Activated CD8-positive, alpha-beta memory T cell treated with anti-CD3 and anti-CD28 coated beads for 4 hours (primary cell): ENCODE data around the gene CPNE5.

Experiments
- DNase-seq, 2 donors: peaks; one replicate each; pipeline ENCODE4 v3.0.0-alpha.2; 2020; ENCODE audit warnings: low read depth in 2 of 2

CPNE5 gene

DNA sequence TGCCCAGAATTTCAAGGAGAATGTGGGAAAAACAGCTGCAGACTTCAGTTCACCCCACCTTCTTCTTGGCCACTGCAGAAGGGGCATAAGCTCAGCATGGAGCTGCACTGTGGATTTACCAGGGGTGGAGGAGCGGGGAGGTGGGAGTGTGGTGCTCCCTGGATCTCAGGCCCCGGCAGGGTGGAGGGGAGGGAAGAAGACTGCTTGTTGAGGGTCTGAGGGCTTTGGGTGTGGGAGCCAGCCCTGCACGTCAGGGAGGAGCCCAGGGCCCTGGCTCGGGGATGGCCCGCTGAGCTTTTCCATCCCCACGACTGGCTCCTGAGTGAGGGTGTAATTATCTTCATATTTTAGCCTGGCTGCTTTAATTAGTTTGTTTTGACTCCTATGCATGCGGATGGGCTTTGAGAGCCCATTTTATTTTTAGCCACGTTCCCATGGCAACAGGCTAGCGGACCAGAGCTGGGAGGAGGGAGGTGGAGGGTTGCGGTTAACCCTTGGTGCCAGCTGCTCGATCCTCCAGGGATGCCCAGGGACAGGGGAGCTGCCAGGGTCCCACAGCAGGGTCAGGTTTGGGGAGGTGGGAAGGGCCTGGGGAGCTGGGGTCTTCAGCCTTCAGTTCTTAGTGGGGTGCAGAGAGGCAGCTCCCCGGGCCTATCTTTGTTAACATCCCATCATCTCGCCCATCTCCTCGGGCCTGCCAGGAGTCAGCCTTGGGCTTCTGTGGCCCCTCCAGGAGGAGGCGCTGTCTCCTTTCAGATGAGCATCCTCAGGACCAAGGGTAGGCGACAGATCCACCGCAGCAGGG, 73.4 kb downstream of the CPNE5 start:
- DNase-seq = peak; percentile 37 to 59

- no peak for DNase-seq
Observed at GRCh38 chr6:36765190-36765589, 74.1 kb downstream of the CPNE5 start.

DNA sequence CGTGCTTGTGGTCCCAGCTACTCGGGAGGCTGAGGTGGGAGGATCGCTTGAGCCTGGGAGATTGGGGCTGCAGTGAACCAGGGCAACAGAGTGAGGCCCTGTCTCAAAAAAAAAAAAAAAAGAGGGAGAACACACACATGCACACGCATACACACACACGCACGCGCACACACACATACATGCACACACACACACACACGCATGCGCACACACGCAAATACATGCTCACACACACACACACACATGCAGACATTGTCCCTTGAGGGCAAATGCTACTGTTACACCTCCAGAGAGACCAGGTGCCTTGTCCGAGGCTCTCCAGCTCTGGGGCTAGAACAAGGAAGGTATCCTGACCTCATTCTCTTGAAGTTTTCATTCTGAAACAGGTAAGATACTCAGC, 77.1 kb downstream of the CPNE5 start:
- no peak for DNase-seq

DNA sequence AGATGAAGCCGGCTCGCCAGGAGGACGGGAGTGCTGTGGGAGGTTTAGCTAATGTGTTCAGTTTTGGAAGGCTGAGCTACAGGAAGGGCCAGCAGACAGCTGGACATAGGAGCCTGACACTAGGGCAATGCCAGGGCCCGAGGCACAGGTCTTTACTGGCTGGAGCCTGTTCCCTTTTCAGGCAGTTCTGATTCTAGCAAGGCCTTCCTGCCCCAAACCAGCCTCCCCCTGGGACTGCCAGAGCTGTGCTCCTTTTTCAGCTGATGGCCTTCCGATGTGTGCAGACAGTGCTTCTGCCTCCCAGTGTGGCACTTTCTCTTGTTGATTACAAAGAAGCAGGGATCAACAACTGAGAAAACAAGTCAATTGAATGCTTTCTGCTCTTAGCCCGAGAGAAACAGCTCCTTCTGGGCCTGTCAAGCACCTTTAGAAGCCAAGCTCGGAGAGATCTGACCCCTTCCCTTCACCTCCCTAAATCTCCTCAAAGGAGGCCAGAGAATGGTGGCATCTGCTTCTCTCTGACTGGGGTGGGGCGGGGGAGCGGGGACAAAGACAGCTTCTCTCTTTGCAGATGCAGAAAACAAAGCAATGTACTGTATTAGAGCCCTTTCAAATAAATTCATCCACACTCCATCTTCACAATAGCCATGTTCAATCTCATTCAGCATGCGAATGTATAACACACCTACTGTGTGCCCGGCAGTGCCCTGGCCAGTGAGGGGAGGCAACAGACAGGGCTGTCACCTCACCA, 78.4 kb downstream of the CPNE5 start:
- no peak for DNase-seq

DNA sequence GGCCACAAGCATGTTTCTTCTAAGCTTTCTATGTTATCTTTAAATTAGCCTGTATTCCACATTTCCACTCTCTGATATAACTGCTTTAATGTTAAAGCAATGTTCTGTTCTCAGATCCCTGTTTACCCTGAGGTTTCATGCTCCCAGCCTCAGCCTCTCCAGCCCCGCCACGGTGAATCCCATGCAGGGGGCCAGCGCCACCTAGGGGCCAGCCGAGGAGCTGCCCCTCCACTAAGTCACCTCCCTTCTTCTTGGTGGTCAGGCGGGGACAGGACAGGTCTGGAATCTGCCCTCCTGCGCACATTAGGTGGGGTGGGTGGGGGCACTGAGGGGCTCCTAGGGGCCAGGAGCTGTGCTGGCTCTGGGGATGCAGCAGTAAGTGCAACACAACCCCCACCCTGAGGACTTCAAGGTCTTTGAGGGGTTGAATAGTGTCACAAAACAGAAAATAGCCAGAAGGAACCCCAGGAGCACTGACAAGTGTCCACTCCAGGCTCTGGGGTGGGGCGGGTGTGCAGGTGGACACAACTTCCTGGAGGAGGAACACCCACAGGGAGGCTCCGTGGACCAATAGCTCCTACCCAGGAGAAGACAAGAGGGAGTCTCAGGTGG, 80.0 kb downstream of the CPNE5 start:
- DNase-seq = peak; percentile 50 to 59

DNA sequence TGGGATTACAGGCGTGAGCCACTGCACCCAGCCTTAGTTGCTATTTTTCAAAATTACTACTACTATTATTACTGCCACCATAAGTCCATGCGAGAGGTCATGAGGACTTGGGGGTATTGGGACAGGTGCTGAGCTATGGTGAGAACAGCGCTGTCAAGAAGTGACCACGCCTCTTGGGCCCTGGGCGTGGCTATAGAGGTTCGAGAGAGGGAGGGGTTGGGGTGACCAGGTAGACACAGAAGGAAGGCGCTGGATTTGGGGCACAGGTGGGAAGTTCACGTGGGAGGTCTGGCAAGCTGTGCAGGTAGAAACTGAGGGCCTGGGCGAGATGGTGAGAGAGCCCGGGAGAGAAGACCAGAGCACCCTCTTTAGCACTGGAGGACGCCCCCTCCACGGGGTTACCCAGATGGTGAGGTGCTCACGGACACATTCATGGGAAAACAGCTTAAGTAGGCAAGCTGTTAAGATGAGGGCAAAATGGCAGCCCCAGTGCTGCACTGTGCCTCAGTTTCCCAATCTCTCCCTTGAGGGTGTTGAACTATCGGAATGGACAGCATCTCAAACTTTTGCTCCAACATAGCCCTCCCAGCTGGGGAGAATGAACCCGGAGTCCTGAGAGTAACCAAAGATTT, 80.6 kb downstream of the CPNE5 start:
- no peak for DNase-seq

DNA sequence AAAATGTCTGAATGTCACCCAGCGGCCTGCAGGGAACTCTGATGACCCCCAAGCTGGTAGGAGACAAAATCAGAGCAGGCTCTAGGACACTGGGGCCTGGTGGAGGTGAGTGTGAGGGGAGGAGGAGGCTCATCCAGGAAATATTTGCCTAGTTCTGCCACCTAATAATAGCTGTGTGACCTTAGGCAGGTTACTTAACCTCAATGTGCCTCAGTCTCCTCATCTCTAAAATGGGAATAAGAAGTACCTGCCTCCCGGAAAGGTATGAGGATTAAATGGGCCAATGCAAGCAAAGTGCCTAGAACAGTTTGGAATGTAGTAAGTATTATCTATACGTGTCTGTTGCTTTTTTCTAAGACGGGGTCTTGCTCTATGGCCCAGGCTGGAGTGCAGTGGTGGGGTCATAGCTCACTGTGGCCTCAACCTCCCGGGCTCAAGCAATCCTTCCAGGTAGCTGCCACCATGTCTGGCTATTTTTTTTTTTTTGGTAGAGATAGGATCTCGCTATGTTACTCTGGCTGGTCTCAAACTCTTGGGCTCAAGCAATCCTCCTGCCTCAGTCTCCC, 81.2 kb downstream of the CPNE5 start:
- DNase-seq = no peak

GRCh38 chr6:36757206-36757605, 82.0 kb downstream of the CPNE5 start:
- DNase-seq = no peak

GRCh38 chr6:36756786-36757185, 82.5 kb downstream of the CPNE5 start:
- no peak for DNase-seq

GRCh38 chr6:36755435-36756348, 83.6 kb downstream of the CPNE5 start:
- peak; percentile 35 to 54 for DNase-seq

DNA sequence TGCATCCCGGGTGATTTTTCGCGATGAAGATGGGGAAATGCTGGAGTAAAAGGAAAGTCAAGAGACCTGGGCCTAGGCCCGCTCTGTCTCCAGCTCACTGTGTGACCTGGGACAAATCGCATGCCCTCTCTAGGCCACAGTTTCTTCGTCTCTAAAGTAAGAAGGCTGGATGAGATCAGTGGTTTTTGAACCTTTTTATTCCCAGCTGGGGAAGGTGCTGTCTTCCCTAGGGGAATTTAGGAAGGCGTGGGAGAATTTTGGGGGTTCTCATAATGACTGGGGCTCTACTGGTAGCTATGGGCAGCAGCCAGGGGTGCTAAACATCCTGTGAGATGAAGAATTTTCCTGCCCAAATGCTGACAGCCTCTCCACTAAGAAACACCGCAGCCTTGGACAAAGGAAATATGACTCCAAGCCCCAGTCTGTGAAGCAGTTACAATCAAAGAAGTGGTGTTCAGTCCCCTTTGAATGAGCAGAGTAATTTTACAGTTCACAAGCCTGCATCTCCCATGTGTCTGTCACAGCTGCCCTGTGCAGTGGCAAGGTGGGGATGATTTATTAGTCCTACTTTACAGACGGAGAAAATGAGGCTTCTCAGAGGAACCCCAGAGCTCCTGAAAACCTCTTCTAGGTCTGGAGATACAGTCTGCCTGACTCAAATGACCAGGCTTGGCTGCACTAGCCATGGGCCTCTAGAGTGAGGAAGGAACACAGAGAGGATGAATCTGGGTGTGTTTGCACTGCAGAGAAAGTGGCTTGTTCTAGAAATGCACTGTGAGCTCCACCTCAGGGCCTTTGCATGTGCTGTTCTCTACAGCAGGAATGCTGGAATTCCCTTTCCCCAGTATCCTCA, 84.4 kb downstream of the CPNE5 start:
- no peak for DNase-seq

DNA sequence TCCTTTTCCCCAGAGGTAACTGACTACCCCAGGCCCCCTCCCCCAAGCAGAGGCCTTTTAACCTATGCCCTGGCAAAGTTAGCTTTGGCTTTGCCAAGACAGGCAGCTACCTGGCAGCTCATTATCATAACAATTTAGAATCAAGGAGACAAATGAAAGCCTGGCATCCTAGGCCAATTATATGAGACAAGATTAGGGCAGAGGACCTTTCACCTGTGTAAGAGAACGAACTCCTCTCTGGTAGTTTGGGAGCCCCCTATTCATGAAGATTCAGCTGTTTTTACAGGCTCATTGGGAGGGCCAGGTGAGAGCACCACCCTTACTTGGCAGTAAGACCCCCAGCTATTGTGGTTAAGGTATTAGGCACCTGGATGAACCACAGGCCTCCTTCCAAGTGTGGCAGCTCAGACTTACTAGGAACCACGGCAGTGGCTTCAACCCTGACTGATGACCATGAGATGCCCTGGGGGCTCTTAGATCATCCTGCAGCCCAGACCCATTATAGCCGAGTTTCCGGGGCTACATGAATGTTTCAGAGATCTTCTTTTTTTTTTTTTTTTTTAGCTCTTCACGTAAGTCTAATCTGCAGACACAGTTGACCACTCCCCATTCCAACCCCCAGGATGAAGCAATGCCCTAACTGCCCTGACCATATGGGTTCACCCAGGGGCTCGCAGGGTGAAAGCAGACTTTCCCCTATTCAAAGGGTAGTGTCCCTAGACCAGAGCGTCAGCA, 85.4 kb downstream of the CPNE5 start:
- no peak for DNase-seq

DNA sequence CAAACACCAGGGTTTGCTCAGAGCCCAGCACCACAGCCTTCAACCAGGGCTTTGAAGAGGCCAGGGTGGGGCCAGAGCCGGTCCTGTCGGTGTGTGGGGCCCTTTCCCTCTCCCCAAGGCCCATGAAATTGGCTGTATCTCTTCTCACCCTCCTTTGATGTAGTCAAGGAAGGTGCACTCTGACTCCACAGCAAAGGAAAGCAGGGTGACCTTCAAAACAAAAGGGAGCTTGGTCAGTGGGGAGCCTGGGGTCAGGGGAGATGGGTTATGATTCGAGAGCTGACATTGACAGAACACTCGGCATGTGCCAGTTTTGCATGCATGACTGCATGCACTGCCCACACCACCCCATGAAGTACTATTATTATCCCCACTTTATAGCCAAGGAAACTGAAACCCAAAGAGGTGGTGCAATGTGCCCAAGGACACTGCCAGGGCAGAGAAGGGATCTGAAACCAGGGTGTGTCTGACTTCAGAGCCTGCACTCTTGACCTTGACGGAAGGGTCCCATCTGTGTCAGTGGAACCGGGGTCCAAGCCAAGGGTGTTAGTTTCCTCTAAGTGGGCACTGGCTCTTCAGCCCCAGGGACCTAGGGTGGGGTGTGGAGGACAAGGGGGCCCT, 86.2 kb downstream of the CPNE5 start:
- no peak for DNase-seq

DNA sequence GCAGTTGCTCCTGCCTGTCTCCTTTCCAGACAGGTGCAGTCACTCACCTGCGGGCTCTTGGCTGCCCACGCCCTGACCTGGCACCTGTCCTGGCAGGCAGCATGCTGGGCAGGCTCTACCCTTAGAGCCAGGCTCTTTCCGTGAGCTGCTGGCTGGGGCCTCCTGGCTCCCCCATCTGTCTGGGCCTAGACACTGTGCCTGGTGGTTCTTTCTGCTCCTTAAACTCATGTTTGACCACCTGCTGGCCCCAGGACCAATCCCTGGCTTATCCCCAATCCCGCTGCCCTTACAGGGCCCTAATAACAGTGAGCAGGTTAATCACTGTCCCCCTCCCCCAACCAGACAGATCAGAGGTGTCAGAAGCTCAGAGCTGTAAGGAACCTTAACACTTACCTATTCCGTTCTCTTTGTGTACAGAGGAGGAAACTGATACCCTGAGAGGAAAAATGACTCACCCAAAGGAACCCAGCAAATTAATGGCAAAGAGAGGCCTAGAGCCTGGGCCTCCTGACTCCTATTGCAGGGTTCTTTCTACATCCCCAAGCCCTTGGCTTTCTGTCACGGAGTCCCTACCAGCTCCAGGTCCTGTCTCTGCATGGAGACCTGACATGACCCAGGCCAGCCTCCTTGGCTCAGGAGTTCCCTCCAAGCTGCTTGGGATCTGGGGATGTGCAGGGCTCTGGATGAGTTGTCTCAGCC, 86.9 kb downstream of the CPNE5 start:
- no peak for DNase-seq

GRCh38 chr6:36751833-36752186, 87.4 kb downstream of the CPNE5 start:
- no peak for DNase-seq

- DNase-seq = no peak
Observed at GRCh38 chr6:36751091-36751490, 88.2 kb downstream of the CPNE5 start.

DNA sequence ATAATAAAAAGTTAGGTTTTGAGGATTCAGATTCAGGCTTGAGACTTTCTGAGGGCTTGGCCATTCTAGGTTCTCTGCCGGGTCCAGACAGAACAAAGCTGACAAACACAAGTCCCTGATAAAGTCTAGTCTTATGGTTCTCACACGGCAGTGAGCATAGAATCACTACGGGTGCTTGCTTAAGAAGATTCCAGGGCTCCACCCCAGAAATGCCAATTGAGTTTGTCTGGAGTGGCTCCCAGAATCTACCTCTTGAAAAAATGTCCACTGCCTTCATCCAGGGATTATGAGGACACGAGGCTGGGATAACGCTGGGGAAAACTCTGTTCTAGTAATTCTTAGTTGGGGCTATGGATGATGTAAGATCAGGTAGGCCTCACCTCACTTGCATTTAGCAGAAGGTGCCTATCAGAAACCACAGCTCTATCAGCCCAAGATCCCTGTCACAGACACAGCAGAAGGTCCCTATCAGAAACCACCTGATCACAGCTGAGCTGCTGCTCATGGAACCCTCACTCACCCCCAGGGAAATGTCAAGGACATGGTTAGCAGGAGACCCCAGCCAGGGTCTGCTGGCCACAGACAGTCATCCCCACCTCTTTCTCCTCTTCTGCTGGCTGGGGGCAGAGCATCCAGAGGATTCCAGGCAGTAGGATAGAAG, 89.3 kb downstream of the CPNE5 start:
- no peak for DNase-seq

GRCh38 chr6:36746251-36746650, 93.0 kb downstream of the CPNE5 start:
- DNase-seq = no peak
